Measurements from ENCODE around the gene HERC2.

DNA sequence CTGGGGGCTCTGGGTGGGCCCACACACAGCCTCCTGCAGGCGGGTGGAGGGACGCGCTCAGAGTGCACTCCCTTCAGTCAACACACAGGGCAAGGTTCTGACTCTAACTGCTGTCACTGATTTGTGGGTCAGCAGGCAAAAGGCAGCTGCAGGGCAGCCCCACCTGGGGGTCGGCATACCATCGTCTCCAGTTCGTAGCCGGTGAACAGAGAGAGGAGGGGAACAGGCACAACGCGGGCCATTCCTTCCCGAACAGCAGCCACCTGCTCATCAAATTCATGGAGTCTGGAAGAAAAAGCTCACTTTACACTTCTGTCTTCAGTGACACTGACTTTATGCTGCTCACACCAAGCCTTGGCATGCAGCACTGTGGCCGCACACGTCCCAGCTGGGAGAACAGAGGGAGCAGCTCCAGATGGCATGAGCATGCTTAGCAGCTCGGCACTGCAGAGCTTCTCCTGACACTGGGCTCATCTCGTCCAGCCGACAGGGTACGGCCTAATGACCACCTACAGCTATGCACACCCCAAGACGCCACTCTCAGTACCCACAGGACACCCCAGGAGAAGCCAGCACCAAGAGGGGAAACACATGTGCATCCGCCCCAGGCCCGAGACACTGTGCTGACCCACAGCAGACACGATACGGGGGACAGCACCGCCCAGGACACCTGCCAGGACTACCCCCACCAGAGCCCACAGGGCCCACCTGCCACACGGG lies 208.4 kb downstream of the HERC2 start:
- TF ChIP-seq, protein P1, sequence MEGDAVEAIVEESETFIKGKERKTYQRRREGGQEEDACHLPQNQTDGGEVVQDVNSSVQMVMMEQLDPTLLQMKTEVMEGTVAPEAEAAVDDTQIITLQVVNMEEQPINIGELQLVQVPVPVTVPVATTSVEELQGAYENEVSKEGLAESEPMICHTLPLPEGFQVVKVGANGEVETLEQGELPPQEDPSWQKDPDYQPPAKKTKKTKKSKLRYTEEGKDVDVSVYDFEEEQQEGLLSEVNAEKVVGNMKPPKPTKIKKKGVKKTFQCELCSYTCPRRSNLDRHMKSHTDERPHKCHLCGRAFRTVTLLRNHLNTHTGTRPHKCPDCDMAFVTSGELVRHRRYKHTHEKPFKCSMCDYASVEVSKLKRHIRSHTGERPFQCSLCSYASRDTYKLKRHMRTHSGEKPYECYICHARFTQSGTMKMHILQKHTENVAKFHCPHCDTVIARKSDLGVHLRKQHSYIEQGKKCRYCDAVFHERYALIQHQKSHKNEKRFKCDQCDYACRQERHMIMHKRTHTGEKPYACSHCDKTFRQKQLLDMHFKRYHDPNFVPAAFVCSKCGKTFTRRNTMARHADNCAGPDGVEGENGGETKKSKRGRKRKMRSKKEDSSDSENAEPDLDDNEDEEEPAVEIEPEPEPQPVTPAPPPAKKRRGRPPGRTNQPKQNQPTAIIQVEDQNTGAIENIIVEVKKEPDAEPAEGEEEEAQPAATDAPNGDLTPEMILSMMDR (IDR thresholded peaks at IDR 0.05; ENCODE audit: low read depth, low read length, missing input control): no peak
- TF ChIP-seq HNF4A (conservative IDR thresholded peaks at IDR 0.05) (no peak), RAD21 (IDR thresholded peaks at IDR 0.05) (no peak), TAF1 (conservative IDR thresholded peaks at IDR 0.05) (no peak), JUND (IDR thresholded peaks at IDR 0.05) (no peak), SP1 (IDR thresholded peaks at IDR 0.05) (no peak), NR2F2 (IDR thresholded peaks at IDR 0.05) (no peak), EGR1 (IDR thresholded peaks at IDR 0.05; ENCODE audit: low read depth in 2 of 2) (no peak), RXRA (IDR thresholded peaks at IDR 0.05) (no peak)
- TF ChIP-seq, protein P2, sequence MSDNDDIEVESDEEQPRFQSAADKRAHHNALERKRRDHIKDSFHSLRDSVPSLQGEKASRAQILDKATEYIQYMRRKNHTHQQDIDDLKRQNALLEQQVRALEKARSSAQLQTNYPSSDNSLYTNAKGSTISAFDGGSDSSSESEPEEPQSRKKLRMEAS (IDR thresholded peaks at IDR 0.05): no peak
- TF ChIP-seq, protein P3, sequence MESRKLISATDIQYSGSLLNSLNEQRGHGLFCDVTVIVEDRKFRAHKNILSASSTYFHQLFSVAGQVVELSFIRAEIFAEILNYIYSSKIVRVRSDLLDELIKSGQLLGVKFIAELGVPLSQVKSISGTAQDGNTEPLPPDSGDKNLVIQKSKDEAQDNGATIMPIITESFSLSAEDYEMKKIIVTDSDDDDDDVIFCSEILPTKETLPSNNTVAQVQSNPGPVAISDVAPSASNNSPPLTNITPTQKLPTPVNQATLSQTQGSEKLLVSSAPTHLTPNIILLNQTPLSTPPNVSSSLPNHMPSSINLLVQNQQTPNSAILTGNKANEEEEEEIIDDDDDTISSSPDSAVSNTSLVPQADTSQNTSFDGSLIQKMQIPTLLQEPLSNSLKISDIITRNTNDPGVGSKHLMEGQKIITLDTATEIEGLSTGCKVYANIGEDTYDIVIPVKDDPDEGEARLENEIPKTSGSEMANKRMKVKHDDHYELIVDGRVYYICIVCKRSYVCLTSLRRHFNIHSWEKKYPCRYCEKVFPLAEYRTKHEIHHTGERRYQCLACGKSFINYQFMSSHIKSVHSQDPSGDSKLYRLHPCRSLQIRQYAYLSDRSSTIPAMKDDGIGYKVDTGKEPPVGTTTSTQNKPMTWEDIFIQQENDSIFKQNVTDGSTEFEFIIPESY (IDR thresholded peaks at IDR 0.05): no peak
- TF ChIP-seq, protein P4, sequence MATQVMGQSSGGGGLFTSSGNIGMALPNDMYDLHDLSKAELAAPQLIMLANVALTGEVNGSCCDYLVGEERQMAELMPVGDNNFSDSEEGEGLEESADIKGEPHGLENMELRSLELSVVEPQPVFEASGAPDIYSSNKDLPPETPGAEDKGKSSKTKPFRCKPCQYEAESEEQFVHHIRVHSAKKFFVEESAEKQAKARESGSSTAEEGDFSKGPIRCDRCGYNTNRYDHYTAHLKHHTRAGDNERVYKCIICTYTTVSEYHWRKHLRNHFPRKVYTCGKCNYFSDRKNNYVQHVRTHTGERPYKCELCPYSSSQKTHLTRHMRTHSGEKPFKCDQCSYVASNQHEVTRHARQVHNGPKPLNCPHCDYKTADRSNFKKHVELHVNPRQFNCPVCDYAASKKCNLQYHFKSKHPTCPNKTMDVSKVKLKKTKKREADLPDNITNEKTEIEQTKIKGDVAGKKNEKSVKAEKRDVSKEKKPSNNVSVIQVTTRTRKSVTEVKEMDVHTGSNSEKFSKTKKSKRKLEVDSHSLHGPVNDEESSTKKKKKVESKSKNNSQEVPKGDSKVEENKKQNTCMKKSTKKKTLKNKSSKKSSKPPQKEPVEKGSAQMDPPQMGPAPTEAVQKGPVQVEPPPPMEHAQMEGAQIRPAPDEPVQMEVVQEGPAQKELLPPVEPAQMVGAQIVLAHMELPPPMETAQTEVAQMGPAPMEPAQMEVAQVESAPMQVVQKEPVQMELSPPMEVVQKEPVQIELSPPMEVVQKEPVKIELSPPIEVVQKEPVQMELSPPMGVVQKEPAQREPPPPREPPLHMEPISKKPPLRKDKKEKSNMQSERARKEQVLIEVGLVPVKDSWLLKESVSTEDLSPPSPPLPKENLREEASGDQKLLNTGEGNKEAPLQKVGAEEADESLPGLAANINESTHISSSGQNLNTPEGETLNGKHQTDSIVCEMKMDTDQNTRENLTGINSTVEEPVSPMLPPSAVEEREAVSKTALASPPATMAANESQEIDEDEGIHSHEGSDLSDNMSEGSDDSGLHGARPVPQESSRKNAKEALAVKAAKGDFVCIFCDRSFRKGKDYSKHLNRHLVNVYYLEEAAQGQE (IDR thresholded peaks at IDR 0.05): no peak
